Measurements from ENCODE around the gene DCHS2.
"Not testable (repeated sequence)": the region's sequence is repeated elsewhere in the genome, so short reads cannot be mapped to it uniquely, and the experiment has no call there.

The DCHS2 gene

DNA sequence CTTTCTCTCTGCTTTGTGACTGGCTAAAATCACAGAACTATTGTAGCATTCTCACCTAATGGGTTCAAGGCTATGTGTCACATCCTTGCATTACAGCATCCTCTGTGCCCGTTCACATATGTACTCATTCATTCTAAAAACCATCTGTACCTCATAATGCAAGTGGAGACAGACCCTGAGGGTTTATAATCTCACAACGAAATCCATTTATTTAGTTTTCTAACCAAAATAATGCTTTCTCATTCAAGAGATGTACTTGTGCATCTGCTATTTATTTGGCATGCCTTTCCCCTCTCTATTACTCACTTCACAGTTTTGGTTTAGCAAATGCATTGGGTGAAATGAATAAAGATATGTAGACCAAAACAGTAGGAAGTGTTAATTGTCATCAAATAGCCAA, 261.5 kb downstream of the DCHS2 start:
- Histone ChIP-seq H3K27me3 (ENCODE audit: control insufficient read depth, insufficient read depth, low read length) (no peaks in the 10 kb centered on the region), H3K27ac (ENCODE audit: low read length) (no peak overlapping the region), H3K9ac (ENCODE audit: low read length) (no peak overlapping the region), H3K9me3 (ENCODE audit: control insufficient read depth, low read depth, low read length) (no peaks in the 10 kb centered on the region), H3K4me3 (ENCODE audit: low read length) (no peak overlapping the region), H3K4me1 (ENCODE audit: control insufficient read depth, low read depth, low read length) (peaks cover 6% of the 10 kb centered on the region), H3K36me3 (ENCODE audit: control insufficient read depth, low read depth, low read length) (no peaks in the 10 kb centered on the region)

DNA sequence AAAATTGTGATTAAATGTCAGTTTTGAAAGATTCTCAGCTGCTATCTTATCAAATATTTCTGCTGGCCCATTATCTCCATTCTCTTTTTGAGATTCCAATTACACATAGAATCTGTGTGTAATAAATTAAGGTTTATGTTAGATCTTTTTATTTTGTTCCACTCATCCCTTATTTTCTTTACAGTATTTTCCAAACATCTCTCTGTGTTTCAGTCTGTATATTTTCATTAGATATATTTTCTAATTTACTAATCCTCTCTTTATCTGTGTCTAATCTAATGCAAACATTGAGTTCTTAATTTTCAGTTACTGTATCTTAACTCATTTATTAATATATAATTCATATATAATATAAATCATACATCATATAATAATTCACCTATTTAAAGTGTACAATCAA, 268.7 kb downstream of the DCHS2 start:
- peaks cover 4% of the 10 kb centered on the region for H3K9me3 ChIP-seq (ENCODE audit: control insufficient read depth, low read depth, low read length)
- no peaks in the 10 kb centered on the region for H3K27me3 ChIP-seq (ENCODE audit: control insufficient read depth, insufficient read depth, low read length)
- H3K36me3 ChIP-seq (ENCODE audit: control insufficient read depth, low read depth, low read length) = no peaks in the 10 kb centered on the region
- H3K27ac ChIP-seq (ENCODE audit: low read length) = no peak overlapping the region
- no peak overlapping the region for H3K9ac ChIP-seq (ENCODE audit: low read length)
- H3K4me3 ChIP-seq (ENCODE audit: low read length) = no peak overlapping the region
- no peaks in the 10 kb centered on the region for H3K4me1 ChIP-seq (ENCODE audit: control insufficient read depth, low read depth, low read length)

DNA sequence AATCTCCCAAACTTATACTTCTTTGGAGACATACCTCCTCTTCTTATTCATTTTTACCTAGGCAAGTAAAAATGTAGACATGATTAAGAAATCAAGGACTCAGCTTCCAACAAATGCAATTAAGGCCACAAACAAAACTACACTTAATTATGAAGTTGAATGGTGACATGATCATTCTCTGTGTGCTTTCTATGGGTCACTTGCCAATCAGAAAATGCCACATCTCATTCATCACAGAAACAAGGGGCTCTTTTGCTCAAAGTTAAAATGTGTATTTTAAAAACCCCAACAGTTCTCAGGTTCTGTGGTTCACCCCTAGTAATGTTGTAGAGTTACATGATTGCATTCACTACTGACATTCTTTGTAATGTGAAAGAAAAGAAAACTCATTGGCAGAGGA, 273.5 kb downstream of the DCHS2 start:
- H3K9me3 ChIP-seq (ENCODE audit: control insufficient read depth, low read depth, low read length) = peaks cover 4% of the 10 kb centered on the region
- no peak overlapping the region for H3K4me3 ChIP-seq (ENCODE audit: low read length)
- H3K9ac ChIP-seq (ENCODE audit: low read length) = no peak overlapping the region
- no peaks in the 10 kb centered on the region for H3K4me1 ChIP-seq (ENCODE audit: control insufficient read depth, low read depth, low read length)
- H3K27ac ChIP-seq (ENCODE audit: low read length) = no peak overlapping the region
- H3K27me3 ChIP-seq (ENCODE audit: control insufficient read depth, insufficient read depth, low read length) = no peaks in the 10 kb centered on the region
- H3K36me3 ChIP-seq (ENCODE audit: control insufficient read depth, low read depth, low read length) = no peaks in the 10 kb centered on the region

DNA sequence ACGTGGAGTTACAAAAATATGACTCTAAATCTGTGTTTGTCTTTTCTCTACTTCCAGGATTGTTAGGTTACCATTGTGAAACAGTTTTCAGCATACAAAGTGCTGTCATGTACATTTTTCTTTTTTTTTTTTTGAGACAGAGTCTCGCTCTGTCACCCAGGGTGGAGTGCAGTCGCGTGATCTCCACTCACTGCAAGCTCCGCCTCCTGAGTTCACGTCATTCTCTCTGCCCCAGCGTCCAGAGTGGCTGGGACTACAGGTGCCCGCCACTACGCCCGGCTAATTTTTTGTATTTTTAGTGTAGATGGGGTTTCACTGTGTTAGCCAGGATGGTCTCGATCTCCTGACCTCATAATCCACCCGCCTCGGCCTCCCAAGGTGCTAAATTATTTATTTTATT, 274.2 kb downstream of the DCHS2 start:
- not testable (repeated sequence) for H3K4me3 ChIP-seq (ENCODE audit: low read length); H3K4me1 ChIP-seq (ENCODE audit: control insufficient read depth, low read depth, low read length); H3K9me3 ChIP-seq (ENCODE audit: control insufficient read depth, low read depth, low read length); H3K27me3 ChIP-seq (ENCODE audit: control insufficient read depth, insufficient read depth, low read length); H3K36me3 ChIP-seq (ENCODE audit: control insufficient read depth, low read depth, low read length); H3K9ac ChIP-seq (ENCODE audit: low read length); H3K27ac ChIP-seq (ENCODE audit: low read length)

DNA sequence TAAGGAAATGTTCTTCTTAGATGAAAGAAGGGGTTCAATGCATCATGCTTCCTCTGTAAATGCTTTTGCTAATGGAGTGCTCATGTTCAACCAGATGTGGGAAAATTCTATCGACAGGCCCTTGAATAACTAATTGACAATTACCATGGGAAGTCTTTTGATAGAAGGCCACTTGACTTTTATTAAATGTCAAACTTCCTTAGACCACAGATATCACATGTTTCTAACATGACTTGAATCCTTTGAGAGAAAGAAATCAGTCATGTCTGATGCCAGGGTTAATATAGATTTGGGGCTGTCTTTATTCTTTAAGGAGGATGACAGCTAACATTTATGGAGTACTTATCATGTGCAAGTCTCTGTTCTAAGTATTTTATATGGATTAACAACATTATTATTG, 280.1 kb downstream of the DCHS2 start:
- Histone ChIP-seq H3K9ac (ENCODE audit: low read length) (no peak overlapping the region), H3K27me3 (ENCODE audit: control insufficient read depth, insufficient read depth, low read length) (no peaks in the 10 kb centered on the region), H3K4me3 (ENCODE audit: low read length) (no peak overlapping the region), H3K9me3 (ENCODE audit: control insufficient read depth, low read depth, low read length) (no peaks in the 10 kb centered on the region), H3K4me1 (ENCODE audit: control insufficient read depth, low read depth, low read length) (no peaks in the 10 kb centered on the region), H3K36me3 (ENCODE audit: control insufficient read depth, low read depth, low read length) (no peaks in the 10 kb centered on the region), H3K27ac (ENCODE audit: low read length) (no peak overlapping the region)

DNA sequence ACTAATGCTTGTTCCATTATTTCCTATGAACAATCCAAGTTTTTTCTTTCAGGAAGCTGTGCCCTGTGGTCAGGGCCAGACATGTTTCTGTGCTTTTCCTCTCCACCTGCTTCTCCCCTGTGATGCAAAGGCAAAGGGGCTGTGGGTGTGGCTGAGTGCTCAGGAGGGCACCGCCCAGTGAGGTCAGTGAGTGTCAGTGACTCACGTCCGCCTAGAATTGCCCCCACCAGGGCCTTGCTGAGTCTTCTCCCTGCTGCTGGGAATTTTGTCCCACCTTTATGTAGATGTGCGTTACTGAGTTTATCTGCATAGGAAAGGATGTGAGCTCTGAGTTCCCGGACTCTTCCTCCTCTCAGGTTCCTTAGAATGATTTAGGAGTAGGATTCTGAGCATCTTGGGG, 283.2 kb downstream of the DCHS2 start:
- Histone ChIP-seq H3K27ac (ENCODE audit: low read length) (no peak overlapping the region), H3K4me3 (ENCODE audit: low read length) (no peak overlapping the region), H3K9ac (ENCODE audit: low read length) (no peak overlapping the region), H3K36me3 (ENCODE audit: control insufficient read depth, low read depth, low read length) (no peaks in the 10 kb centered on the region), H3K9me3 (ENCODE audit: control insufficient read depth, low read depth, low read length) (no peaks in the 10 kb centered on the region), H3K27me3 (ENCODE audit: control insufficient read depth, insufficient read depth, low read length) (no peaks in the 10 kb centered on the region), H3K4me1 (ENCODE audit: control insufficient read depth, low read depth, low read length) (no peaks in the 10 kb centered on the region)

DNA sequence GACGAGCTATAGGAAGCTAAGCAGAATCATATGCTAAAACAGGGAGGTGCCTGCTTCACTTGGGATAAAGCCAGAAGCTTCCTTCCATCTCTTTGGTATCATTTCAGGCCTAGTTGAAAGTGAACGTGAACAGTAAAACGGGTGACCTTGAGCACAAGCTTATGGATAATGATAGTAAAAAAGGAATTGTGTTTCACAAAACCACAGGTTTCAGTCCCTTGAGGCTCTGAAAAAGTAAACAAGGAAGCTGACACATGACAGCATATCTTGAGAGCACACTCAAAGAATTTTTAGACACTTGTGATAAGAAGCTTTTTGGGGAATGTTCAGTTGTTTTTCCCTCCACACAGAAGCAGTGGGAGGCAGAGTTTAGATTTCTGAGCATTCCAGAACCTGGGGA, 286.1 kb downstream of the DCHS2 start:
- no peak overlapping the region for H3K9ac ChIP-seq (ENCODE audit: low read length)
- no peaks in the 10 kb centered on the region for H3K36me3 ChIP-seq (ENCODE audit: control insufficient read depth, low read depth, low read length)
- no peak overlapping the region for H3K4me3 ChIP-seq (ENCODE audit: low read length)
- H3K9me3 ChIP-seq (ENCODE audit: control insufficient read depth, low read depth, low read length) = no peaks in the 10 kb centered on the region
- no peaks in the 10 kb centered on the region for H3K27me3 ChIP-seq (ENCODE audit: control insufficient read depth, insufficient read depth, low read length)
- H3K4me1 ChIP-seq (ENCODE audit: control insufficient read depth, low read depth, low read length) = no peaks in the 10 kb centered on the region
- no peak overlapping the region for H3K27ac ChIP-seq (ENCODE audit: low read length)

DNA sequence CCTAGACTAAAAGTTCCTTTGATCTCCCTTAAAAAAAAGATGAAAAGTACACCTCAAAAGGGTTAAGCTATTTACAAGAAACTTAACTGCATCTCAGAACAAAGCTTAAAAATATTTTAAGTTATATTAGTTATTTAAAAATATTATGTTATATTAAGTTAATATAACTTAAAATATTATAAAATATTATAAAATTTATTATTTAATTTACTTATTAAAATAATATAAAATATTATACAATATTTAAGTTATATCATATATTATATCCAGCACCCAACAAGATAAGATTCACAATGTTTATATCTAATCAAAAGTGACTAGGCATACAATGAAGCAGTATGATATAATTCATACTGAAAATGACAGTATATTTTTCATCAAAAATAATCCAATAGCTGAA, 296.9 kb downstream of the DCHS2 start:
- no peaks in the 10 kb centered on the region for H3K27me3 ChIP-seq (ENCODE audit: control insufficient read depth, insufficient read depth, low read length)
- no peak overlapping the region for H3K4me3 ChIP-seq (ENCODE audit: low read length)
- no peak overlapping the region for H3K27ac ChIP-seq (ENCODE audit: low read length)
- H3K36me3 ChIP-seq (ENCODE audit: control insufficient read depth, low read depth, low read length) = no peaks in the 10 kb centered on the region
- H3K4me1 ChIP-seq (ENCODE audit: control insufficient read depth, low read depth, low read length) = no peaks in the 10 kb centered on the region
- no peak overlapping the region for H3K9ac ChIP-seq (ENCODE audit: low read length)
- H3K9me3 ChIP-seq (ENCODE audit: control insufficient read depth, low read depth, low read length) = no peaks in the 10 kb centered on the region

DNA sequence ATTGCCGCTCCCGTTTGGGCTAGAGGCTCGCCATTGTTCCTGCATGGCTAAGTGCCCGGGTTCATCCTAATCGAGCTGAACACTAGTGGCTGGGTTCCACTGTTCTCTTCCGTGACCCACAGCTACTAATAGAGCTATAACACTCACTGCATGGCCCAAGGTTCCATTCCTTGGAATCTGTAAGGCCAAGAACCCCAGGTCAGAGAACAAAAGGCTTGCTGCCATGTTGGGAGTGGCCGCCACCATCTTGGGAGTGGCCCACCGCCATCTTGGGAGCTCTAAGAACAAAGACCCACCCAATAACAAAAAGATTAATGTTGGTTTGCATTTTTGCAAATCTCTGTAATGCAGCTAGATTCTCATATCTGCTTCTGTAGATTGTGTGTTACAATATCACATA, 299.0 kb downstream of the DCHS2 start:
- H3K4me3 ChIP-seq (ENCODE audit: low read length) = no peak overlapping the region
- no peaks in the 10 kb centered on the region for H3K36me3 ChIP-seq (ENCODE audit: control insufficient read depth, low read depth, low read length)
- no peaks in the 10 kb centered on the region for H3K9me3 ChIP-seq (ENCODE audit: control insufficient read depth, low read depth, low read length)
- no peak overlapping the region for H3K27ac ChIP-seq (ENCODE audit: low read length)
- no peak overlapping the region for H3K9ac ChIP-seq (ENCODE audit: low read length)
- H3K4me1 ChIP-seq (ENCODE audit: control insufficient read depth, low read depth, low read length) = no peaks in the 10 kb centered on the region
- no peaks in the 10 kb centered on the region for H3K27me3 ChIP-seq (ENCODE audit: control insufficient read depth, insufficient read depth, low read length)

DNA sequence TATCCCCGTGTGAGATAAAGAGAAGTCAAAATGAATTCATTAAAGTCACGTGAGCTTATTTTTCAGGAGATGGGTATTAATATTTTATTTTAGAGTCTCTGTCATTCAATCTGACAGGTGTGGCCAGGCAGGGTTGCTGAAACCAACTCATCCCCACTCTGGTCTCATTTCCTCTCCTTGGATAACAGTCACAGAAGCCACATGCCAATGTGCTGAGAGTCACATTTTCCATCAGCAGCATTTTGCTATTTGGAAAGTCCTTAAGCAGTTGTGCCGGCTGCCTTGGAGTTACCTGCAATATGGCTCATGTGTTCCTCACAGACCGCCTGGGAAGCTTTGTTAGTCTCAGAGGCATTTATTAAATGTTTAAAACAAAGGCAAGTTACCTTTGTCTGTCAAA, 302.3 kb downstream of the DCHS2 start:
- Histone ChIP-seq H3K4me3 (ENCODE audit: low read length) (no peak overlapping the region), H3K9me3 (ENCODE audit: control insufficient read depth, low read depth, low read length) (no peaks in the 10 kb centered on the region), H3K36me3 (ENCODE audit: control insufficient read depth, low read depth, low read length) (no peaks in the 10 kb centered on the region), H3K9ac (ENCODE audit: low read length) (no peak overlapping the region), H3K4me1 (ENCODE audit: control insufficient read depth, low read depth, low read length) (peaks cover 2% of the 10 kb centered on the region), H3K27ac (ENCODE audit: low read length) (no peak overlapping the region), H3K27me3 (ENCODE audit: control insufficient read depth, insufficient read depth, low read length) (no peaks in the 10 kb centered on the region)

DNA sequence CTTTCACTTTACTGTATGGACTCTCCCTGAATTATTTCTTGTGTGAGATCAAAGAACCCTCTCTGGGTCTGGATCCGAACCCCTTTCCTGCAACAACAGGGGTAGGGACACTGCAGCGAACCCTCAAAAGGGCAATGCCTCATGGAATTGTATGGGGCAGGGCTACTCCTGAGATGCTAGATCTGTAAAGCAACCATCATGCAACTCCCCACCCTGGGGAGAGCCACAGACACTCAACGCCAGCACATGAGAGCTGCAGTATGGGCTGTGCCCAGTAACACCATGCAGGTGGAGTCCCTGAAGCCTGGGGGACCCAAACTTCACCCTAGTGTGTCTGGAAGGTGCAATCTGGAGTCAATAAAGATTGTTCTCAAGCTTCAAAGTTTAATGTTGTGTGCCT, 304.7 kb downstream of the DCHS2 start:
- no peaks in the 10 kb centered on the region for H3K9me3 ChIP-seq (ENCODE audit: control insufficient read depth, low read depth, low read length)
- H3K36me3 ChIP-seq (ENCODE audit: control insufficient read depth, low read depth, low read length) = no peaks in the 10 kb centered on the region
- no peak overlapping the region for H3K27ac ChIP-seq (ENCODE audit: low read length)
- H3K4me1 ChIP-seq (ENCODE audit: control insufficient read depth, low read depth, low read length) = peaks cover 12% of the 10 kb centered on the region
- H3K9ac ChIP-seq (ENCODE audit: low read length) = no peak overlapping the region
- H3K4me3 ChIP-seq (ENCODE audit: low read length) = no peak overlapping the region
- H3K27me3 ChIP-seq (ENCODE audit: control insufficient read depth, insufficient read depth, low read length) = no peaks in the 10 kb centered on the region

DNA sequence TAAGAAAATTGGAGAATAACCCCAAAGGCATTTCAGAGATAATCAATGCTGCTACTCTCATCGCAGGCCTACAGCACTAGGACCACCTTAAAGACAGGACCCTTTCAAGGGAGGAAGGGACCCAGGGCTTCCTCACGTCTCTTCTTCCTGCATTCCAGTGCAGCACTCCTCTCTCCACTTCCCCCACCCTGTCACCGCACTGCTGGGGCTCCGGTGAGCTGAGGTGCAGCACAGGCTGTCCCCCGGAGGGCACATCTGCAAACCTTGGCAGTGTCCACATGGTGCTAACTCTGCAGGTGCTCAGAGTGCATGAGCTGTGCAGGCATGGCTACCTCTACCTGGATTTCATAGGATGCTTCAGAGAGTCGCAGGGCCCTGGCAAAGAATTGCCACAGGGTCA, 305.6 kb downstream of the DCHS2 start:
- Histone ChIP-seq H3K4me3 (ENCODE audit: low read length) (no peak overlapping the region), H3K4me1 (ENCODE audit: control insufficient read depth, low read depth, low read length) (peaks cover 16% of the 10 kb centered on the region), H3K27ac (ENCODE audit: low read length) (no peak overlapping the region)

DNA sequence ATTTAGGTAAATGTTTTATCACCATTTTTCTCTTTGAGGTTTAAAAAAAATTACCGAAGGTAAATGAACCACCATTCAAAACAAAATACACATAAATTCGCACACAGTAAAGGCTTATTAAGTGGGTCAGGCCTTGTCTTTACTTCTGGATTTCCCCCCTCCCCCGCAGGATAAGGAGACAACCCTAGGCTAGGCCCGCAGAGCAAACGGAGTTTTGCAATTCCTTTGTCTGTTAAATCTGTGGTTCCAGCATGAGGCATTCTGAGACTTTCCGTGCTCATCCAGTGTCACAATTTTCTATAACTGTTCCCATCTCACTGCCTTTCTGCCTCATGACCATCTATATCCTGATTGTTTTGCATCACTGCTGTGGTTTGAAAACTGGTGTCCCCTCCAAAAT, 307.4 kb downstream of the DCHS2 start:
- no peak overlapping the region for H3K4me3 ChIP-seq (ENCODE audit: low read length)
- H3K9ac ChIP-seq (ENCODE audit: low read length) = no peak overlapping the region
- no peaks in the 10 kb centered on the region for H3K36me3 ChIP-seq (ENCODE audit: control insufficient read depth, low read depth, low read length)
- peaks cover 16% of the 10 kb centered on the region for H3K4me1 ChIP-seq (ENCODE audit: control insufficient read depth, low read depth, low read length)
- H3K27me3 ChIP-seq (ENCODE audit: control insufficient read depth, insufficient read depth, low read length) = no peaks in the 10 kb centered on the region
- H3K9me3 ChIP-seq (ENCODE audit: control insufficient read depth, low read depth, low read length) = no peaks in the 10 kb centered on the region
- H3K27ac ChIP-seq (ENCODE audit: low read length) = no peak overlapping the region

More for the DNA sequence above, 305.6 kb downstream of the DCHS2 start:
- Histone ChIP-seq H3K36me3 (ENCODE audit: control insufficient read depth, low read depth, low read length) (no peaks in the 10 kb centered on the region), H3K9ac (ENCODE audit: low read length) (no peak overlapping the region), H3K27me3 (ENCODE audit: control insufficient read depth, insufficient read depth, low read length) (no peaks in the 10 kb centered on the region), H3K9me3 (ENCODE audit: control insufficient read depth, low read depth, low read length) (no peaks in the 10 kb centered on the region)

Data from iPS-18a (cell line).